ENCODE measurements around the gene POLE.

POLE gene

DNA sequence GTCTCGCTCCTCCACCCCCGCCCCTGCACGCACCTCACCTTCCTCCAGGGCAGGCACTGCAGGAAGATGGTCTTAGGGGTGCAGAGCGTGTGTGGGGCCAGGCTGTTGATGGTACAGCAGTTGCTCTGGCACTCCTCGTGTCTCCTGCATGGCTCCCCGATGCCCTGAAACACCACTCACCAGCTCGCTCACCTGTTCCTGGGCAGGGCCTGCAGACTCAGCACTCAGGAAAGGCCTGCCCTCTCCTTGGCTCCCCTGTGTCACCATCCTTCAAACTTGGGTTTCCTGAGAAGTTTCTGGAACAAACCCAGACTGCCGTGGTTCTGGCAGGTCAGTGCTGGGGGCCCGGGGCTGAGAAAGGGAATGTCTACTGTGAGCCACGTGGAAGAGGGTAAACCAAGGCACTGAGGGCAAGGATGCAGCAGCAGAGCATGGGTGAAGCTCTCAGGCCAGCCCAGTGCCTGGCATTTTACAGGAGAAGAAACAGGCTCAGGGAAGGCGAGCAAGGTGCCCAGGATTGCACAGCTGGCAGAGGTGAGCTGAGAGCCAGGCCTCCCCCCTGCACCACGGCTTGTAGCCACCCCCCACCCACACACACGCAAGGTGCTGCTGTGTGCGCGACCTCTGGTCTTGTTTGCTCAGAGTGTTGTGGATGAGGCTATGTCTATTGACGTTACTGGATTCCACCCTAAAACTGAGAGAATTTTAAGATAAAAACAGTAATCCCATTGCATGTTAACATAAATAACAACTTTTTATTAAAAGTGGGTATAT lies 82.3 kb downstream of the POLE start:
- TF ChIP-seq ZNF585B (tag by site-specific recombination; IDR thresholded peaks at IDR 0.05): no peak
- TF ChIP-seq FEZF1 (tag by site-specific recombination; IDR thresholded peaks at IDR 0.05): no peak
- TF ChIP-seq, protein P1, sequence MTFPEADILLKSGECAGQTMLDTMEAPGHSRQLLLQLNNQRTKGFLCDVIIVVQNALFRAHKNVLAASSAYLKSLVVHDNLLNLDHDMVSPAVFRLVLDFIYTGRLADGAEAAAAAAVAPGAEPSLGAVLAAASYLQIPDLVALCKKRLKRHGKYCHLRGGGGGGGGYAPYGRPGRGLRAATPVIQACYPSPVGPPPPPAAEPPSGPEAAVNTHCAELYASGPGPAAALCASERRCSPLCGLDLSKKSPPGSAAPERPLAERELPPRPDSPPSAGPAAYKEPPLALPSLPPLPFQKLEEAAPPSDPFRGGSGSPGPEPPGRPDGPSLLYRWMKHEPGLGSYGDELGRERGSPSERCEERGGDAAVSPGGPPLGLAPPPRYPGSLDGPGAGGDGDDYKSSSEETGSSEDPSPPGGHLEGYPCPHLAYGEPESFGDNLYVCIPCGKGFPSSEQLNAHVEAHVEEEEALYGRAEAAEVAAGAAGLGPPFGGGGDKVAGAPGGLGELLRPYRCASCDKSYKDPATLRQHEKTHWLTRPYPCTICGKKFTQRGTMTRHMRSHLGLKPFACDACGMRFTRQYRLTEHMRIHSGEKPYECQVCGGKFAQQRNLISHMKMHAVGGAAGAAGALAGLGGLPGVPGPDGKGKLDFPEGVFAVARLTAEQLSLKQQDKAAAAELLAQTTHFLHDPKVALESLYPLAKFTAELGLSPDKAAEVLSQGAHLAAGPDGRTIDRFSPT (tag by site-specific recombination; IDR thresholded peaks at IDR 0.05): no peak
- ChIA-PET CTCF (interaction anchor here (2.1 kb wide), 1 partner anchor 10 kb away, joined by 7 read pairs; no protein-coding TSS in a partner anchor), POLR2A (no interaction called here)
- H3K4me3 ChIP-seq (ENCODE audit: low read depth, low read length): no peak overlapping the region
- H3K9me3 ChIP-seq (ENCODE audit: control insufficient read depth, insufficient read depth, low read depth, low read length): no peaks in the 10 kb centered on the region
- no peaks in the 10 kb centered on the region for H3K4me1 ChIP-seq (ENCODE audit: control insufficient read depth, insufficient read depth, low read length)
- H3K27ac ChIP-seq (ENCODE audit: extremely low read depth, low read depth, low read length): no peak overlapping the region
- no peaks in the 10 kb centered on the region for H3K36me3 ChIP-seq (ENCODE audit: control insufficient read depth in 2 of 2, insufficient read depth in 1 of 2, low read length in 2 of 2)

DNA sequence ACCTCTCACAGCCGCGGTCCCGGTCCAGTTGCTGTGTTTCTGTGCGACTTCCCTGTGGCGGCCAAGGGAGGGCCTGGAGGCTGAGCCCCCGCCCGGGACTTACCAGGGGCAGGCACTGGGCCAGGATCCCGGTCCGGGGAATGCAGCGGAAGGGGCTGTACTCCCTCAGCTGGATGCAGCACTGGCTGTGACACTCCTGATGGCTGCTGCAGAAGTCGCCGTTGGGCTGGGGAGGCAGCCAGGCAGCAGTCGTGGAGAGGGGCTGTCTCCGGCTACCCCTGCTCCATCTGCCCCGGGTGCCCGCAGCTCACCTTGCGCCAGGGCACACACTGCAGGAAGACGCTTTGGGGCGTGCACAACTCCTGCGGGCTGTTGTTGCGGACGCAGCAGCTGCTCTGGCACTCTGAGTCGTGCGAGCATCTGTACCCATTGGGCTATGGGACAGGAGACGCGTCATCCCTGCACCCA lies 83.0 kb downstream of the POLE start:
- CTCF ChIA-PET: interaction anchor here (2.1 kb wide), 1 partner anchor 11 kb away, joined by 7 read pairs; no protein-coding TSS in a partner anchor
- H3K27ac ChIP-seq (ENCODE audit: extremely low read depth, low read depth, low read length): no peak overlapping the region
- no peaks in the 10 kb centered on the region for H3K9me3 ChIP-seq (ENCODE audit: control insufficient read depth, insufficient read depth, low read depth, low read length)
- H3K4me1 ChIP-seq (ENCODE audit: control insufficient read depth, insufficient read depth, low read length): no peaks in the 10 kb centered on the region
- H3K36me3 ChIP-seq (ENCODE audit: control insufficient read depth in 2 of 2, insufficient read depth in 1 of 2, low read length in 2 of 2): no peaks in the 10 kb centered on the region
- no peak overlapping the region for H3K4me3 ChIP-seq (ENCODE audit: low read depth, low read length)
- POLR2A ChIA-PET: no interaction called here
- TF ChIP-seq EGR2 (tag by site-specific recombination; IDR thresholded peaks at IDR 0.05; ENCODE audit: low read depth) (no peak), ZNF791 (tag by site-specific recombination; IDR thresholded peaks at IDR 0.05) (no peak), ZNF624 (tag by site-specific recombination; IDR thresholded peaks at IDR 0.05) (no peak), SCRT2 (tag by site-specific recombination; IDR thresholded peaks at IDR 0.05) (no peak), ZNF132 (tag by site-specific recombination; IDR thresholded peaks at IDR 0.05; ENCODE audit: borderline replicate concordance) (no peak)
- TF ChIP-seq, protein P2, sequence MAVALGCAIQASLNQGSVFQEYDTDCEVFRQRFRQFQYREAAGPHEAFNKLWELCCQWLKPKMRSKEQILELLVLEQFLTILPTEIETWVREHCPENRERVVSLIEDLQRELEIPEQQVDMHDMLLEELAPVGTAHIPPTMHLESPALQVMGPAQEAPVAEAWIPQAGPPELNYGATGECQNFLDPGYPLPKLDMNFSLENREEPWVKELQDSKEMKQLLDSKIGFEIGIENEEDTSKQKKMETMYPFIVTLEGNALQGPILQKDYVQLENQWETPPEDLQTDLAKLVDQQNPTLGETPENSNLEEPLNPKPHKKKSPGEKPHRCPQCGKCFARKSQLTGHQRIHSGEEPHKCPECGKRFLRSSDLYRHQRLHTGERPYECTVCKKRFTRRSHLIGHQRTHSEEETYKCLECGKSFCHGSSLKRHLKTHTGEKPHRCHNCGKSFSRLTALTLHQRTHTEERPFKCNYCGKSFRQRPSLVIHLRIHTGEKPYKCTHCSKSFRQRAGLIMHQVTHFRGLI (tag by site-specific recombination; IDR thresholded peaks at IDR 0.05): no peak

DNA sequence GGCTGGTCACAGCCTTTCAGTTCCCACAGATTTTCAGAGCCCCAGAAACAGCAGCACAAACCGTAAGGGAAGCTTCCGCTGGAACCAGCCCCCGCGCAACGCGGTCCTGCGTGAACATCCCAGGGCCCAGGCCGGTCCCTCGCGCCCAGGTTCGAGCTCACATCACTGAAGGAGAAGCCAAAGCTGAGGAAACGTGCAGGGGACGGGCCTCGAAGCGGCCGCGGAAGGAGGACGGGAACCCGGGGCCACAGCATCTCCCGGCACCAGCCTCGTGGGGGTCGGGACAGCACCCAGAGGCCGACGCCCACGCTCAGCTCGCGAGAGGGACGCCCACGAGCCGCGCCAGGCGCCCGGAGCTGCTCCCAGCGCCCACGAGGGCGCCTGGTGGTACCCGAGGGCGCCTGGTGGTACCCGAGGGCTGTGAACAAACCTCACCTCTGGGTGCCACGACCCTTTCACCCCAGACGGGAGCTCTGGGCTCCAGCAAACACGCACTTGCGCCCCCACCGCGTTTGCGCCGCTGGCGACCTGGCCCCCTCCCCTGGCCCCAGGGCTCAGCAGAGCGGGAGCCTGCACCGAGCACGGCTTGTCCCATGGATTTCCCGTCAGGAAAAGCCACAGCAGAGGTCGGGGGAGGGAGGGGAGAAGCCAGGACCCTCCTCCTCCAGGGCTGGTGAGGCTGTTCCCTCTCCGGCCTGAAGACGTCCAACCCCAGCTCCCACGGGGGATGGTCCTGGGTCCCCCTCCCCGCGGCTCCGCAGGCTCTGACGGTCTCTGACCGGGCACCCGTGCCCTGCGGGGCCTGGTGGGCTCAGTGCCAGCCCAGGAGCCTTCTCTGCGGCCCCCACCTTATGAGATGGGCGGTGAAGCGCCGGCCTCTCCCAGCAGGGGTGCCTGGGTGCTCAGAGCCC lies 83.6 kb downstream of the POLE start:
- POLR2A ChIA-PET: no interaction called here
- no peaks in the 10 kb centered on the region for H3K9me3 ChIP-seq (ENCODE audit: control insufficient read depth, insufficient read depth, low read depth, low read length)
- H3K36me3 ChIP-seq (ENCODE audit: control insufficient read depth in 2 of 2, insufficient read depth in 1 of 2, low read length in 2 of 2): no peaks in the 10 kb centered on the region
- H3K4me1 ChIP-seq (ENCODE audit: control insufficient read depth, insufficient read depth, low read length): no peaks in the 10 kb centered on the region
- CTCF ChIA-PET: interaction anchor here (0.7 to 4.9 kb wide), 3 partner anchors 9 to 11 kb away, joined by 4 to 32 read pairs (median 7); no protein-coding TSS in a partner anchor
- no peak overlapping the region for H3K27ac ChIP-seq (ENCODE audit: extremely low read depth, low read depth, low read length)
- no peak overlapping the region for H3K4me3 ChIP-seq (ENCODE audit: low read depth, low read length)
- no peak for TF ChIP-seq ZNF621 (tag by site-specific recombination; IDR thresholded peaks at IDR 0.05)
- TF ChIP-seq, protein P3, sequence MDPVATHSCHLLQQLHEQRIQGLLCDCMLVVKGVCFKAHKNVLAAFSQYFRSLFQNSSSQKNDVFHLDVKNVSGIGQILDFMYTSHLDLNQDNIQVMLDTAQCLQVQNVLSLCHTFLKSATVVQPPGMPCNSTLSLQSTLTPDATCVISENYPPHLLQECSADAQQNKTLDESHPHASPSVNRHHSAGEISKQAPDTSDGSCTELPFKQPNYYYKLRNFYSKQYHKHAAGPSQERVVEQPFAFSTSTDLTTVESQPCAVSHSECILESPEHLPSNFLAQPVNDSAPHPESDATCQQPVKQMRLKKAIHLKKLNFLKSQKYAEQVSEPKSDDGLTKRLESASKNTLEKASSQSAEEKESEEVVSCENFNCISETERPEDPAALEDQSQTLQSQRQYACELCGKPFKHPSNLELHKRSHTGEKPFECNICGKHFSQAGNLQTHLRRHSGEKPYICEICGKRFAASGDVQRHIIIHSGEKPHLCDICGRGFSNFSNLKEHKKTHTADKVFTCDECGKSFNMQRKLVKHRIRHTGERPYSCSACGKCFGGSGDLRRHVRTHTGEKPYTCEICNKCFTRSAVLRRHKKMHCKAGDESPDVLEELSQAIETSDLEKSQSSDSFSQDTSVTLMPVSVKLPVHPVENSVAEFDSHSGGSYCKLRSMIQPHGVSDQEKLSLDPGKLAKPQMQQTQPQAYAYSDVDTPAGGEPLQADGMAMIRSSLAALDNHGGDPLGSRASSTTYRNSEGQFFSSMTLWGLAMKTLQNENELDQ (tag by site-specific recombination; IDR thresholded peaks at IDR 0.05; ENCODE audit: low read depth): no peak
- no peak for TF ChIP-seq ZNF174 (tag by site-specific recombination; IDR thresholded peaks at IDR 0.05)
- no peak for TF ChIP-seq SALL2 (tag by site-specific recombination; IDR thresholded peaks at IDR 0.05; ENCODE audit: borderline replicate concordance)
- TF ChIP-seq ZNF112 (tag by site-specific recombination; IDR thresholded peaks at IDR 0.05): no peak
- TF ChIP-seq ZSCAN23 (tag by site-specific recombination; IDR thresholded peaks at IDR 0.05): no peak
- no peak for TF ChIP-seq ZNF610 (tag by site-specific recombination; IDR thresholded peaks at IDR 0.05; ENCODE audit: borderline replicate concordance)
- TF ChIP-seq, protein P4, sequence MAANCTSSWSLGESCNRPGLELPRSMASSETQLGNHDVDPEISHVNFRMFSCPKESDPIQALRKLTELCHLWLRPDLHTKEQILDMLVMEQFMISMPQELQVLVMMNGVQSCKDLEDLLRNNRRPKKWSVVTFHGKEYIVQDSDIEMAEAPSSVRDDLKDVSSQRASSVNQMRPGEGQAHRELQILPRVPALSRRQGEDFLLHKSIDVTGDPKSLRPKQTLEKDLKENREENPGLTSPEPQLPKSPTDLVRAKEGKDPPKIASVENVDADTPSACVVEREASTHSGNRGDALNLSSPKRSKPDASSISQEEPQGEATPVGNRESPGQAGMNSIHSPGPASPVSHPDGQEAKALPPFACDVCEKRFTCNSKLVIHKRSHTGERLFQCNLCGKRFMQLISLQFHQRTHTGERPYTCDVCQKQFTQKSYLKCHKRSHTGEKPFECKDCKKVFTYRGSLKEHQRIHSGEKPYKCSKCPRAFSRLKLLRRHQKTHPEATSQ (tag by site-specific recombination; IDR thresholded peaks at IDR 0.05): no peak
- TF ChIP-seq RBAK (tag by site-specific recombination; IDR thresholded peaks at IDR 0.05): no peak
- no peak for TF ChIP-seq ZNF146 (tag by site-specific recombination; IDR thresholded peaks at IDR 0.05)
- no peak for TF ChIP-seq ZNF529 (tag by site-specific recombination; IDR thresholded peaks at IDR 0.05; ENCODE audit: insufficient replicate concordance)
- TF ChIP-seq ZNF335 (tag by site-specific recombination; conservative IDR thresholded peaks at IDR 0.05): no peak
- TF ChIP-seq ZNF423 (tag by site-specific recombination; IDR thresholded peaks at IDR 0.05): no peak

Data from HEK293 (cell line).